ENCODE measurements around the gene PLAGL1.

GRCh38 chr6:144049386-144049785, 41.3 kb upstream of the PLAGL1 start:
- no peak for TF ChIP-seq GATA2 (IDR thresholded peaks at IDR 0.05; ENCODE audit: low read depth, low read length)
- TF ChIP-seq GATA3 (IDR thresholded peaks at IDR 0.05; ENCODE audit: low read depth, low read length): no peak
